ENCODE measurements around the gene KAZN.

The KAZN gene

DNA sequence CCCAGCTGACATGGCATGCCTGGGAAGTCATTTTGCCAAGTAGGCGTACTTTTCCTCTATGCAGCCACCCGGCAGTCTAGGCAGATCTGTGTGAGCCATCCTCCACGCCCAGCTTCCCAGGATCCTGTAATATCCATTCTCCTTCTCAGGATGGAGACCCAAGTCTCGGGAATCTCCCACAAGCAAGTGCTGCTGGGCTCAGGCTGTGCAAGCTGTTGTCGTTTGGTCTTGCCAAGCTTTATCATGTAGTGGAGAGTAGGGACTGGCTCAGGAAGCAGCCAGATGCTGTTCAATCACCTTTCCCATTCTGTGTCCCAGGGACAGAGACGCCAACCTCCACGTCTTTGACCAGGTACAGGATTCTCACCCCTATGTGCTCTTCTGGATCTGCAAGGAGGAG lies 363.9 kb downstream of the KAZN start:
- no peak for DNase-seq

DNA sequence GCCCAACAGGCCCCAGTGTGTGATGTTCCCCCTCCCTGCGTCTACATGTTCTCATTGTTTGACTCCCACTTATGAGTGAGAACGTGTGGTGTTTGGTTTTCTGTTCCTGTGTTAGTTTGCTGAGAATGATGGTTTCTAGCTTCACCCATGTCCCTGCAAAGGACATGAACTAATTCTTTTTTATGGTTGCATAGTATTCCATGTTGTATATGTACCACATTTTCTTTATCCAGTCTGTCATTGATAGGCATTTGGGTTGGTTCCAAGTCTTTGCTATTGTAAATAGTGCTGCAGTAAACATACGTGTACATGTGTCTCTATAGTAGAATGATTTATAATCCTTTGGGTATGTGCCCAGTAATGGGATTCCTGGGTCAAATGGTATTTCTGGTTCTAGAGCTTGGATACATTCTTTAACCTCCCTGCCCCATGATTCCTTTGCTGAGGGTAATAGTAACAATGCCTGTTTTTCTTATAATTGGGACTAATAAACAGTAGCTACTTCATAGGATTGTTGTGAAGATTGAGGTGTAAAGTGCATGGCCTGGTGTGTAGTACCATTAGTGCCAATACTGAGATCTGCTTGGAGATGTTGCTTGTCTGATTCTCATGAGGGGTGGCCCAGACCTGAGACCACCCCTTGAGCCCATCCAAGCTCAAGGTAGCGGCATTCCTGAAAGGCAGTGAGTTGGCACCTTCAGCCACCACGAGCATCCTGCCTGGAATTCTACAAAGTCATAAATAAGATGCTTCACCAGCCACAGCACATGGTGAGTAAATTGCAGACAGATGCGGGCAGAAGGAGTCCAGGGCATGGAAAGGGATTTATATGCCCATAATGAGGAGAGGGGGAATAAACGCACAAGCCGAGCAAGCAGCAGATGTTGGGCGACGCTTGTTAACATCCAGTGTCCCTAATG lies 365.6 kb downstream of the KAZN start:
- DNase-seq = peak; percentile 48

DNA sequence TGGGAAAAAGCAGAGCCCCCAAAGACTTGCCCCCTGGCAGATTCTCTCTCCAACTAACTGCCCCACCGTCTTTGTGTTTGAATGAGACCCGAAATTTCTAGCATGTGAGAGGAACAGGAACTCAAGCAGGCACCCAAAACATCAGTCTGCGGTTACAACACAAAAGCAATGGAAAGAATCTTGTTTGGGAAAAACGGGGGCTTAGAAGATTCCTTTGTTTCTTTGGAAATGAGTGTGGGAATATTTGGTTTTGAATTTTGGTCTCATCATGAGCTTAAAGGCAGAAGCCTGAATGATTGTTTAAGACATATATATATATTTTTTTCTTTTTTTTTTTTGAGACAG lies 366.2 kb downstream of the KAZN start:
- DNase-seq = peak; percentile 70

DNA sequence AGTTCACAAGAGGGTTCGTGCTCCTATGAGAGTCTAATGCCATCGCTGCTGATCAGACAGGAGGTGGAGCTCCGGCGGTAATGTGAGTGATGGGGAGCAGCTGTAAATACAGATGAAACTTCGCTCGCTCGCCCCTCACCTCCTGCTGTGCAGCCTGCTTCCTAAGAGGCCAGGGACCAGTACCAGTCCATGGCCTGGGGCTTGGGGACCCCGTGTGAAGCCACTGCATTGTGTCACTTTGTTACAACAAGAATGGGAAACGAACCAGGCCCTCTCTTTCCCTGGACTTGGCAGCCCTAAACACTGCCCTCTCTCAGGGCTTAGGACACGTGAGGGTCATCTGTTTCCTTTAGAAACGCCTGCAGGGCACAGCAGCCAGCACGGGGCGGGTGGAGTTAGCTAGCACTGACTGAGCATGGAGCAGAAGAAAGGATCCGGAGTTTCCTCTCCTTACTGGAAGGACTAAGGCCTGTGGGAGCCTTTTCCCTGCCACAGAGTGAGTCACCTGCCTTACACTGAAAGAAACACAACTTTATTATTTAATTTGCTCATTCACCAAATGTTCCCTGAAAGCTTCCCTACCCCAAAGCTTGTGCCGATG lies 369.9 kb downstream of the KAZN start:
- peak; percentile 88 for DNase-seq

DNA sequence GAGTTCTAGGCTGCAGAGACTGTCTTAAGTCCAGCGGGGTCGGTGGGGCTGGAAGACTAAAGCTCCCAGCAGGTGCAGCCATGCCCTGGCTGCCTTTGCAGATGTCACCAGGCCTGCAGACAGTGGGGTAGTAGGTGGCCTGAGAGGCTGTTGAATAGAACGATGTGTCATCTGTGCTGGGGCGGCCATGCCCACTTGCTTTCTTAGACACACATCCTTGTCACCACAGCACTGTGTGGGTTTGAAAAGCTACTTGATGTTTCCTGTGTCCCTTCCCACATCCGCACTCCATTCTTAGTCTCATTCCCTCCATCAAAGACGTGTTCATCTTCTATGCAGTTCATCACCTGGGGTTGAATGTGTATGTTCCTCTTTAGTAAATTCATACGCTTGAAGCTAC lies 370.5 kb downstream of the KAZN start:
- no peak for DNase-seq

DNA sequence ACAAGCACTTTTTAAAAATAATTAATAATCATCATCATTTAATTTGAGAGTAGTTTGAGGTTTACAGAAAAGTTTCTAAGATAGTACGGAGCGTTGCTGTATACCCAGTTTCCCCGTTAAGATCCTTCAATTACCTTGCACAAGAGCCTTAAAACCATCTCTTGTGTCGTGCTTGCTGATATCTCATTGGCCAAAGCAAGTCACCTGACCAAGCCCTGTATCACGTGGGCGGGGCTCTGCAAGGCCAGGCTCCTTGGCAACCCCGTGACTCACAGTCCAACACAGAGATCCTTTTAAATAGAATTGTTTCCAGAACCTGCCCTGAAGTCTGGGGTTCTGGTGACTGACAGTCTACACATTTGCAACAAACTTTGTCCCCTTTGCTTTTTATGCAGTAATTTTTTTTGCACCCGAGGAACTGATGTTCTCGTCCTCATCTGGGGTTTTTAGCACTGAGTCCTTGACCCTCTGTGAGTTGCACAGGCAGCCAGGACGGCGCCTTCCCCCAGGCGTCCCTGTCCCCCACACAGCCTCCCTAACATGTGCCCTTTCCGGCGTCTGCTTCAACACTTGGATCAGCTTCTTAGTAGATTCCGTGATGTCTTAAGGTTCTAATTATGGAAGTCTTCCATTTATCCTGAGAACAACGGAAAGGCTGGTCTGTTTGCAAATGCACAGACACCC lies 371.8 kb downstream of the KAZN start:
- DNase-seq = peak; percentile 91

DNA sequence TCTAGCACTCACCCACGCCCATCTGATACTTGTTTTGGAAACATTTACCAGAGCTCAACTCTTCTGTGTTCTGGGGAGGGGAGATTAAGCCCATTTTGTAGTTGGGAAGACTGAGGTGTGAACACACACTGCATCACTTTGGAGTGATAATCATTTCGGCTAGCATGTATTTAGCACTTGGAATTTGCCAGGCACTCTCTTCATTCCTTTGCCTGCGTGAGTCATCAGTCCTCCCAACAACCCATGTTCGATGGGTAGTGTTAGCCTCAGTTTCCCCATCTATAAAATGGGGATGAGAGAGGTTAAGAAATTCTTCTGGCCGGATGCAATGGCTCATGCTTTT lies 372.3 kb downstream of the KAZN start:
- DNase-seq = peak; percentile 22

DNA sequence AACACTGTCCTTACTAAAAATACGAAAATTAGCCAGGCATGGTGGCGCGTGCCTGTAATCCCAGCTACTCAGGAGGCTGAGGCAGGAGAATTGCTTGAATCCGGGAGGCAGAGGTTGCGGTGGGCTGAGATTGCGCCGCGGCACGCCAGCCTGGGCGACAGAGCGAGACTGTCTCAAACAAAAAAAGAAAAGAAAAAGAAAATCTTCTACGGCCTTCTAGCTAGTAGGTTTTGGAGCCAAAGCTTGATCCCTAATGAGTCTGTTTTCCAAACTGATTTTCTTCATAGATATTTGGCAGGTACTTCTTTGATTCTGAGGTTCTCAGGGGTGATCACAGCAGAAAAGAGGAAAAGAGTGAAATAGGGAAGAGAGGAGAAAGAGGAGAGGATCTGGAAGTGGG lies 372.7 kb downstream of the KAZN start:
- DNase-seq = no peak

DNA sequence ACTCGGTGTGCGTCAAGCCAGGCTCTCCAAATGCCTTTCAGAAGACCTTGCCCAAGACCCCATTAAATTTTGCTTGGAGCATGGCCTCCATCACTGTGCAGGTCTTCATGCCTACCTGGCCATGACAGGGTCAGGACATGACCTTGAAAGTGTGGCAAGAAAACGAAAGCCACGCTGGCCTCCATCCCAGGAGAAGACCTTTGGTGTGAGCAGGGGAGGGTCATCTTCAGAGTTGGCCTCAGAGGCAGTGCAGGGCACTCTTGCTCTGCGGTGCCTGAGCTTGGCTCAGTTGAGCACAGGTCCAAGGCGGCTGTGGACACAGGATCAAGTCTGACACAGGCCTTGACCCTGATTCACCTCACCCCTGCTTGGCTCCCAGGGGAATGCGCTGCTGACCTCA lies 373.6 kb downstream of the KAZN start:
- DNase-seq = no peak

DNA sequence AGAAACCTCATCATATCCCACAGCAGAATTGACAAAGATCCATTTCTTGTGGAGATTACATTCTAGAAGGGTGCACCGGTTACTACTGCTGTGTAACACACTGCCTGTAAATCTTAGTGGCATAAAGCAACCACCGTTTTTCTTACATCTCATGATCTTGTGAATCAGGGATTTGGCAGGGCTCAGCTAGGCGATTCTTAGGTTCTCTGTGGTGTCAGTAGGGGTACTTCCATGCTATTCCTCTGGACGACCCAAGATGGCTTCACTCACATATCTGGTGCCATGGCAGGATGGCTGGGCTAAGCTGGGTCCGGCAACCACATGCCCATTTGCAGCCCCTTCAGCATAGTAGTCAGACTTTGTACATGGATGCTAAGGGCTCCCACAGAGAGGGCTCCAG lies 375.3 kb downstream of the KAZN start:
- DNase-seq = no peak

DNA sequence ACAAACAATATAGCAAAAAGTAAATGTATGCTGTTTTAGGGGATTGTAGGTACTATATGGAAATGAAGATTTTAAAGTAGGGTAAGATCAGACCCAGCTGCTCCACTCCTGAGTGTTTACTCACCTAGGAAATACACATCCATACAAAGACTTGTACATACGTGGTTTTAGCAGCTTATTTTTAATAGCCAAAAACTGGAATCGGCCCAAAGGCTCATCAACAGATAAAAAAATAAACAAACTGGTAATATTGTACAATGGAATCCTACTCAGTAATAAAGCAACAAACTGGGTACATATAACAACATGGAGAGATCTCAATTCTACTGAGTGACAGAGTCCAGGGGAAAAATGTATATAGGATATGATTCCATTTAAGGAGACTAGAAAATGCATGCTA lies 375.9 kb downstream of the KAZN start:
- no peak for DNase-seq

DNA sequence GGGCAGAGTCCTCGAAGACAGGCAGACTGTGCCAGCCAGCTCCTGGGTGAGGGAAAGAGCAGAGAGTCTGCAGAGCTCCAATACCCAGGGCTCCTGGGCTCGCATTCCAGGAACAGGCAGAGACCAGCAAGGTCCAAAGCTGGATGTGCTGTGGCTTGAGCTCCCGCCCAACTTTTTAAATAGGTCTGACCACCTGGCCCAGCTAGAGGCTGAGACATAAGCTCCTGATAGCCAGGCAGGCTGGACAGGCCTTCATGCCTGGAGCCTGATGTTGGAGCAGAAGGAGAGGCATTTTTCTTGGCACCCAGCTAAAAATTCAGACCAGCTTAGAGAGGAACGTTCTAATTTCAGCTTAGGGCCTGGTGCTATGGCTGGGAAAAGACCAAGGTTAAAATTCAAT lies 376.6 kb downstream of the KAZN start:
- DNase-seq = no peak

DNA sequence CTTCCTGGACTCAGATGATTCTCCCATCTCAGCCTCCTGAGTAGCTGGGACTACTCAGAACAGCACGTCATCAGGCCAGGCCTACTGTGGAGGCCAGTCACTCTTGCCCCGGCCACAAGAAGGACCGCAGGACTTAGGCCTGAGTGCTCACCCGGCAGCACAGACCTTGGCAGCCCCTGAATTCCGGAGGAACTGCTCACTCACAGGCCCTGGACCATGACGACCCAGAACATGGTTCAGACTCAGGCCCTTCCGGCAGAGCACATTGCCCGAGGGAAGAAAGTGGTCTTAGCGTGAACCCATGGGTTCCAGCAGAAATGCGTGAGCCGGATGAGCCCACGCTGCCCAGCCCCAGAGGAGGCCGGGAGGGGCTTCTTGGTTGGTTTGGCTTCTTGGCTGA lies 377.8 kb downstream of the KAZN start:
- no peak for DNase-seq

DNA sequence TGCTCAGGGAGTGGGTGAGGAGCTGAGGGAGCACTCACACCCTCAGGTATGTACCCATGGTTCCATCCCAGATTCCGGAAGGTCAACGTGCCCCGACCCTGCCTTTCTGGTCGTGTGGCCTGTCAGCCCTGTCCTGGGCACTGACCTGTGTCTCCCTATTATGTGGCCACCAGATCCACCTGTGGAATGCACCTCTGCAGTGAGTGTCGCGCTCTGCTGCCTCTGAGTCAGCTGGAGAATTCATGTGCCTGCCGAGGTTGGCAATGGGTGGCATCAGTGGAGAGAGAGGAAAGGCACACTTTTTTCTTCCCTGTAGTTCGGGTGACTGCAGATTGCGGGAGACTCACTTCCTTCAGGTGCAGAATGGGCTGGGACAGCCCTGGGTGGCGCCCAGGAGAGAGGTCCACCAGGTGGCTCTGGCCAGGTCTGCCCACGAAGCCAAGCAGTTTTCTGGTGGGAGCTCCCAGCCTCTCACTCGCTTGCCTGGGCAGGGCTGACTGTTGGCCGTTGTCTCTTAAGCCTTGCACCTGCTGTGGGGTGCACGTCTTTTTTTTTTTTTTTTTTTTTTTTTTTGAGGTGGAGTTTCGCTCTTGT lies 378.9 kb downstream of the KAZN start:
- no peak for DNase-seq

DNA sequence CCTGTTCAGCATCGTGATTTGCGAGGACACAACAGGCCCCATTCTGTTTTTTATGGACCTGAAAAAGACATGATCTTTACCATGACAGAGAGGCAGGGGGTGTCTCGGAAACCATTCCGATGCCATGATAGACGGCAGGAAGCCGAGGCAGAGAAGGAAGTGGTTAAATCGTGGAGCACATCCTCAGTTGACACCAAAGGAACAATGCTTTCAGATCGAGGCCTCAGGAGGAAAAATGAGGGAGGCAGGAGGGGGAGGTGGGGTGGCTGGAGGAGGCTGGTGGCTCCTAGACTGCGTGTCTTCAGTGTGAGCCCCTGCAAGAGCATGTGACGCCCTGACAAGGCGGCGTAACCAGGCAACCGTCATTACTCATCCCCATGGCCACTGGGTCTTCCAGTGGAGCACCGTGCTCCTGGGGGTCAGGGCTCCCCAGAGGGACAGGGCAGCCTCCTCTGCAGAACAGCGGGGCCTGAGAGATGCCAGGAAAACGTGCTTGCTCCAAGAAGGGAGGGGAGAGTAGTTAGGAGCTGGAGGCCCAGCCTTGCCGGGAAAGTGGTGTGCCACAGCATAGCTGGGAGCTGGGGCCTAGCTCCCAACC lies 382.2 kb downstream of the KAZN start:
- peak; percentile 72 for DNase-seq

DNA sequence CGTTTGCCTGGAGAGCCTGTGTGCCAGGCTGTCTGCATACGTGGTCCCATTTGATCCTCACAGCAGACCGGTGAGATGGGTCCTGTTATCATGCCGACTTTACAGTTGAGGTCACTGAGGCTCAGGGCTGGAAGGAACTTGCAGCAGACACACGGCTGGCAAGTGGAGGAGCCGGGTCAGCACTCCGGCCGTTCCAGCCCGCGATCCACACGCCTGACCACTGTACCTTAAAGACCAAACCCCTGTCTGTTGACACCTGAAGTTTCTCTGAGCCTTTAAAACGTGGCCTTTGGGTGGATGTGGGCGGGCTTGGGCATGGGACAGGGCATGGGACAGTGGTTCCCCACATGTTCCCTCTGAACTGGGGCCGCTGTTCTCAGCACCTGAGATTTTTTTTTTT lies 383.5 kb downstream of the KAZN start:
- DNase-seq = no peak

DNA sequence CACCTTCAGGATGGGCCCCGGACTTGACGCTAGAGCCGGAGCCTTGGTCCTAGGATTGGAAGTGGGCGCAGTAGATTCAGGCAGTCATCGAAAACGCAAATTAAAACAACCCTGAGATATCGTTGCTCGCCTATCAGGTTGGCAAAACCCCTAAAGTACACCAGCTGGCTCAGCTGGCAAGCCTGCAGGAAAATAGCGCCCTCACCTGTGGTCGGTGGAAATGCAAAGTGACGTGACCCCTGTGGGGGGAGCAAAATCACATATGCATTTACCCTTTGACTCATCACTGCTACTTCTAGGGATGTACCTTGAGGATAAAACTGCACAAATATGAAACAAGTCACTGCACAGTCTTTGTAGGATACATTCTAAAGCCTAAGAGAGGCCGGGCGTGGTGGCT lies 384.8 kb downstream of the KAZN start:
- no peak for DNase-seq

DNA sequence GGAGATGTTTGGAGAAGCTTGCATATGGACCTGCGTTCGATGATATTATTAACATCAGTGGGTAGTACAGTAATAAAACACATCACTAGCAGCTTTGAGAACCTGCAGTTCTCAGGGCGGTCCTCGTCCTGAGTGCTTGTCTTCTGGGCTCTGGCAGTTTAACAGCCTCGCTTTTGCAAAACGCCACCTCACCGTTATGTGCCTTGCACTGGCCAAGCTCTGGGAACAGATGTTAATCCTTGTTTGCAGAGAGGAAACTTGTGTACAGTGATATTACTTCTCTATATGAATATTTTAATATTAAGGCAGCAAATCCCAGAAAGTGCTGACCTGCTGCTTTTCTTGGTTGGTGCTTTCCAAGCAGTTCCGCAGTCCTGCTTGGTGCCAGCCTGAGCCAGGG lies 387.7 kb downstream of the KAZN start:
- no peak for DNase-seq

DNA sequence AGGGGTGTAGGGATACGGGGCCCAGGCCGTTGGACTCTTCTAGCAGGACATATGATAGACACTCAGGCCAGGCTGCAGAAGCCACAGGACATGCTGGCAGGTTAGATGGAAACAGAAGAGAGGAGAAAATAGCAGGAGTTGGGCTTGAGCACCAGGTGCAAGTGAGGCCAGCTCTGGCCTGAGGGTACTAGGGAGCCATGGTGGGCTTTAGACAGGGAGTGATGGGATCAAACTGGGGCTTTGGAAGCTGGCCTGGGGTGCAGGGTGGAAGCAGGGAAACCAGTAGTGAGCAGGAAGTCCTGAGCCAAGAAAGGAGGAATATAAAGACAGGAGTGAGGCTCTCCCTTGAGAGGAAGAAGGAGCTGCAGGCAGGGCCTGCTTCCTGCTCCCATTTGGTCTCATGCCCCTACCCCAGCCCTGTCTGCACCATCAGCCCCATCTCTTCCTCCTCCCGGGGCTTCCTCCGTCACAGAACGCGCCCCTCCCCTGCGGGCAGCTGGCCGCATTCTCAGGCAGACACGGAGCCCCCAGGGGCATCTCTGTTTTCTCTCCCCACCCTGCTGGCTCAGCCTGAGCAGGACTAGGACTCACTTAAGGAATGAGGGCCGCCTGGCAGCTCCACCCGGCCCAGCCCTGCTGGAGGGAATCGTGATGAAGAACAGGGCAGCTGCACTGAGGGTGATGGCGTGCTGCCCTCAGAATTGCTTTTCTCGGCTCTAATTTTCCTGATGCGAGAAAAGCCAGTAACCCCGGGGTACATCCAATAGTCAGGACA lies 389.5 kb downstream of the KAZN start:
- peak; percentile 67 for DNase-seq

DNA sequence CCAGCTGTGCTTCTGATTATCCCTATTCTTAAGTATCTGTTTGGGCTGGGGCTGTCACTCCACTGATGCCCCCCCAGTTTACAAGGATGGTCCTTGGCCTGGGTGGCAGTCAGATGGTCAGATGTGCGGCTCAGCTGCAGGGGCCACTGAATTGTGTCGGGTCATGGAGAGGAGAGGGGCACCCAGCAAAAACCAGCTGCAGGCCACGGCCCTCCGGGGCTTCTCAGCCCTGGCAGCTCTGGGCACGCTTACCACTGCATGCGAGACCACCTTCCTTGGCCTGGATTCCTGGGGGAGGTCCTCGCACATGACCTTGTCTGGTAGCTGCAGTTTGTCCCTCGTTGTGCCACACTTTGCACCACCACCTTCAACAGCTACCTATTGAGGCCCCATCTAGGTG lies 390.2 kb downstream of the KAZN start:
- DNase-seq = no peak

DNA sequence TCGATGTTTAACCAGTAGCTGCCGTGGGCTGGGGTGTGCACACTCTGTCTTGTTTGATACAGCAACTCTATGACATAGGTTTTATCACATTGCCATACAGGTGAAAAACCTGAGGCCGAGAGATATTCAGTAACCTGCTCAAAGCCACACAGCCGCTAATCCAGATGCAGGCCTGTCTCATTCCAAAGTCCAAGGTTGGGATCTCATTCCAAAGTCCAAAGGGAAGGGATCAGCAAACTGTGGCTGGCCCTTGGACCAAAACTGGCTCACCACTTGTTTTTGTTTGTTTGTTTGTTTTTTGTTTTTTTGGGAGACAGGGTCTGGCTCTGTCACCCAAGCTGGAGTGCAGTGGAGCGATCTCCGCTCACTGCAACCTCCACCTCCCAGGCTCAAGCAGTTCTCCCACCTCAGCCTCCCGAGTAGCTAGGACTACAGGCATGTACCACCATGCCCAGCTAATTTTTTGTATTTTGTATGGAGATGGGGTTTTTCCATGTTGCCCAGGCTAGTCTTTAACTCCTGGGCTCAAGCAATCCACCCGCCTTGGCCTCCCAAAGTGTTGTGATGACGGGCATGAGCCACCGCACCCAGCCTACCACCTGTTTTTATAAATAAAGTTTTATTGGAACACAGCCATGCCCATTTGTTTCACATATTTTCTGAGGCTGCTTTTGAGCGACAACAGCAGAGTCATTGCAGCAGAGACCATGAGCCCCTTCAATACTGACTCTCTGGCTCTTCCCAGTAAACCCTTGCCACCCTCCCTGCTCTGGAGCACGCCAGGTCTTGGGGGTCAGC lies 391.6 kb downstream of the KAZN start:
- no peak for DNase-seq

DNA sequence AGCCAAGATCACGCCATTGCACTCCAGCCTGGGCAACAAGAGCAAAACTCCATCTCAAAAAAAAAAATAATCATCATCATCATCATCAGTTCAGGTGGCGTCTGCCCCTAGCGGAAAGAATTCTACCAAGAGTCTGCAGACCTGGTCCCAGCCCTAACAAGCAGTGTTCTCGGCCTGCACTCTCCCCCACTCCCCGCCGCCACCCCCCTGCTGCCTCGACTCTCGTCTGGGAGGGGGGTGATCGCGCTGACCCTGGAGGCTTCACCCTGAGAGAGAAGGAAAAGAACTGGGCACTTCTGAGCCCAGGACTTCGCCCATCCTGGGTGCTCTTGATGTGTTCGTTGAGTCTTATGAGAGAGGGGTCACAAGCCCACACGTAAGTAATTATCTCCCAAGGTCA lies 394.9 kb downstream of the KAZN start:
- DNase-seq = no peak
